Gastroesophageal sphincter (tissue), 4 donors: ENCODE data around the gene ATRN. TPM values are rescaled to one million over a fixed set of nuclear protein-coding genes. Genes with fewer than 3 reads are reported as not detected.

Experiments used
- ATAC-seq: fragments of 150-250 bp; one replicate; pipeline ENCODE4 v1.9.1; 2016; ENCODE audit warnings: mild to moderate bottlenecking, moderate library complexity
- H3K27ac ChIP-seq, 4 donors: fragments of 200-600 bp; sonication (generic) in 3 of 4; 1 replicate in 3 of 4; 2 replicates in 1 of 4; pipeline ENCODE4 v1.5.1; 2016 to 2019
- H3K27me3 ChIP-seq: fragments of 200-600 bp; sonication (generic); one replicate; pipeline ENCODE4 v1.5.1; 2019
- H3K36me3 ChIP-seq, 2 donors: fragments of 200-600 bp; sonication (generic); one replicate each; pipeline ENCODE4 v1.5.1; 2019; ENCODE audit warnings: control low read depth in 1 of 2
- H3K4me1 ChIP-seq, 3 donors: fragments of 200-600 bp; sonication (generic); 1 replicate in 2 of 3; 2 replicates in 1 of 3; pipeline ENCODE4 v1.5.1; 2016 to 2019; ENCODE audit warnings: control low read depth in 2 of 3
- H3K4me3 ChIP-seq, 2 donors: fragments of 200-600 bp; sonication (generic); one replicate each; pipeline ENCODE4 v1.5.1; 2019; ENCODE audit warnings: mild to moderate bottlenecking in 1 of 2, moderate library complexity in 1 of 2
- H3K9me3 ChIP-seq, 3 donors: fragments of 200-600 bp; sonication (generic); one replicate each; pipeline ENCODE4 v1.5.1; 2017 to 2019; ENCODE audit warnings: control low read depth in 2 of 3
- EP300 ChIP-seq: sonication (generic); formaldehyde crosslinking; IDR thresholded peaks from one replicate; pipeline ENCODE4 v1.6.1; 2017; ENCODE audit warnings: antibody characterized with exemption, mild to moderate bottlenecking
- POLR2A ChIP-seq, 2 donors: fragments of 450-650 bp; IDR thresholded peaks; one replicate each; pipeline ENCODE4 v1.6.1; 2017; ENCODE audit warnings: antibody characterized with exemption in 2 of 2, mild to moderate bottlenecking in 2 of 2, moderate library complexity in 1 of 2
- POLR2AphosphoS5 ChIP-seq: sonication (generic); formaldehyde crosslinking; IDR thresholded peaks from one replicate; pipeline ENCODE4 v1.6.1; 2017; ENCODE audit warnings: antibody characterized with exemption
- WGBS, 2 donors: methylation state at CpG; one replicate each; pipeline ENCODE4 v1.1.5; 2018; ENCODE audit warnings: low coverage in 1 of 2; 5-methylcytosine and 5-hydroxymethylcytosine counted together
- total RNA-seq, 4 donors: library from RNA; depleted of rRNA; stranded (reverse); fragments of >200 nt; gene quantifications; one replicate each; pipeline ENCODE4 v1.1.0, GENCODE V29; 2016
- TF ChIP-seq, protein P1 (sequence below), 4 experiments: fragments of 200-600 bp in 2 of 4; fragments of 450-650 bp in 2 of 4; sonication (generic) in 1 of 4; IDR thresholded peaks; one replicate each; pipeline ENCODE4 v1.5.1; 2017 to 2019; ENCODE audit warnings: antibody characterized with exemption in 4 of 4, mild to moderate bottlenecking in 2 of 4, moderate library complexity in 2 of 4

ATRN gene
- total RNA-seq, 4 donors from 2014 or later, result 16.7 to 22.2 (median 19.4) TPM

DNA sequence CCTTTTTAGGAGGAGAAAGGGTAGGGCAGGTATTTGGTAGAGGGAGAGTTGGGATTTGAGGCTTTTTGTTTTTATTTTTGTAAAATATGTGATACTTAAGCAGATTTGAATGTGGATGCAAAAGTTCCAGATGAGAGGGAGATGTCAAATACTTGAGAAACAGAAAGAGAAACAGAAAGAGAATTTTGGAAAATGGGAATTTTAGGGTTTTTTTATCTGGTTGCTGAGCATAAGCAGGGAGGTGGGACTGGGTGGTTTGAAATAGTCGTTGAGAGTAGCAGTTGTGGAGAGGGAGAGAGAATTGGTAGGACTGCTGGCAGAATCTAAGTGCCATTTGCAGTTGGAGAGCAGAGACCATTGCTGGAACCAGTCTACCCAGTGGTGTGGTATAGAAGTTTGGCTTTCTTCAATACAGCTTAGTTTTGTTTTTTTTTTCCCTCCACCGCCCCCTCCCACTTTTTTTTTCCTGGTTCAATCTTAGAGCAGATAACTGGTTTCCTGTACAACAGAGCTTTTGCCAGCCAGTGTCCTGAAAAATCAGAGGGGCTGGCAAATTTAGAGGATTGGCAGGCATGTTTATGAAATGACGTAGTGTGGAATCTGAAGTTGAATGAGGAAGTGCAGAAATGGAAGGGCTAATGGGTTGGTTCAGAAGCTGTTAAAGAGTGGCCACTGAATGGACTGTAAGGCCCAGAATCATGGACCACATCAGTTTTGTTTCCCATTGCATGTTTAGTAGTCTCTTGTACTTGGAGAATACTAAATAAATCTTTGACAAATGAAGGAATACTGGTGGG, 68.7 kb downstream of the ATRN start:
- Histone ChIP-seq H3K4me3 (no peak overlapping the region), H3K9me3 (no peaks in the 10 kb centered on the region), H3K27me3 (no peaks in the 10 kb centered on the region), H3K27ac (peak overlapping the region in 2 of 4 donors; percentile 13 to 22), H3K36me3 (peaks cover 0 to 38% of the 10 kb centered on the region in 2 donors), H3K4me1 (peaks cover 0 to 4% (median 0%) of the 10 kb centered on the region in 3 donors)
- ATAC-seq, result no peak
- 14 to 51% methylated on average over 2 to 3 of the region's 3 CpGs for WGBS, 2 donors
- no peak for TF ChIP-seq POLR2A (IDR thresholded peaks at IDR 0.05)
- no peak for TF ChIP-seq POLR2AphosphoS5
- TF ChIP-seq EP300, result no peak
- TF ChIP-seq, protein P1, sequence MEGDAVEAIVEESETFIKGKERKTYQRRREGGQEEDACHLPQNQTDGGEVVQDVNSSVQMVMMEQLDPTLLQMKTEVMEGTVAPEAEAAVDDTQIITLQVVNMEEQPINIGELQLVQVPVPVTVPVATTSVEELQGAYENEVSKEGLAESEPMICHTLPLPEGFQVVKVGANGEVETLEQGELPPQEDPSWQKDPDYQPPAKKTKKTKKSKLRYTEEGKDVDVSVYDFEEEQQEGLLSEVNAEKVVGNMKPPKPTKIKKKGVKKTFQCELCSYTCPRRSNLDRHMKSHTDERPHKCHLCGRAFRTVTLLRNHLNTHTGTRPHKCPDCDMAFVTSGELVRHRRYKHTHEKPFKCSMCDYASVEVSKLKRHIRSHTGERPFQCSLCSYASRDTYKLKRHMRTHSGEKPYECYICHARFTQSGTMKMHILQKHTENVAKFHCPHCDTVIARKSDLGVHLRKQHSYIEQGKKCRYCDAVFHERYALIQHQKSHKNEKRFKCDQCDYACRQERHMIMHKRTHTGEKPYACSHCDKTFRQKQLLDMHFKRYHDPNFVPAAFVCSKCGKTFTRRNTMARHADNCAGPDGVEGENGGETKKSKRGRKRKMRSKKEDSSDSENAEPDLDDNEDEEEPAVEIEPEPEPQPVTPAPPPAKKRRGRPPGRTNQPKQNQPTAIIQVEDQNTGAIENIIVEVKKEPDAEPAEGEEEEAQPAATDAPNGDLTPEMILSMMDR (IDR thresholded peaks at IDR 0.05), result no peak

DNA sequence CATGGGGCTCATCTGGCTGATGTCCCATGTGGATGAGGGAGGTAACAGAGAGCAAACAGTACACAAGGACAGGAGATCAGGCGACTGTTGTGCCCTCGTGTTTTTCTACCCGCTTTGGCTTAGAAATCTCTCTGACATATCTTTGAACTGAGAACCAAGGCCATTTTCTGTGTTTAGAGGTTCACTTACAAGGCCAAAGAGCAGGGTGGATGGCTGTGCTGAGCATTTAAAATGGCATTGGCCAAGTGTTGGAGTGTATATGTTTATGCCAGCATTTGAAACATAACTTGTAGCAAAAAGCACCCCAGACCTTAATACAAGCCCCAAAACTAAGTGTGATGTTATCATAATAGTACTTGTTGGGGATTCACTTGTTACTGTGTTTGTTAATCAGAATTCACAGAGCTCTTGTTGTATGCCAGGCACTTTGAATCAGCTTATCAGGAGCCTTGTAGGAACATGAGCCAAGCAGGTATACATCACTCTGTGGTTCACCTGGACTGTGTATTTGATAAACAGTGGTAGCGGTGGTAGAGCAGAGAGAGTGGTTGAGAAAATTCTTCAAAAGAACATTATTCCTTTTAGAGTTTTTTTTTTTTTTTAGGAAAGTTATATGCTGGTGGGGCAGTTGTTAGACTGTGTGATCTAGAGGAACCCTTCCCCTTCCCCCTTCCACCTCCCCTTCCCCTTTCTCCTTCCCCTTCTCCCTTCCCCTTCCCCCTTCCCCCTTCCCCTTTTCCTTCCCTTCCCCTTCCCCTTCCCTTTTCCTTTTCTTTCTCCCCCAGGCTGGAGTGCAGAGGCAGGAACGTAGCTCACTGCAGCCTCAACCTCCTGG, 71.3 kb downstream of the ATRN start:
- TF ChIP-seq, protein P1 (IDR thresholded peaks at IDR 0.05), result no peak
- TF ChIP-seq EP300 (no peak), POLR2AphosphoS5 (no peak), POLR2A (IDR thresholded peaks at IDR 0.05) (no peak)

DNA sequence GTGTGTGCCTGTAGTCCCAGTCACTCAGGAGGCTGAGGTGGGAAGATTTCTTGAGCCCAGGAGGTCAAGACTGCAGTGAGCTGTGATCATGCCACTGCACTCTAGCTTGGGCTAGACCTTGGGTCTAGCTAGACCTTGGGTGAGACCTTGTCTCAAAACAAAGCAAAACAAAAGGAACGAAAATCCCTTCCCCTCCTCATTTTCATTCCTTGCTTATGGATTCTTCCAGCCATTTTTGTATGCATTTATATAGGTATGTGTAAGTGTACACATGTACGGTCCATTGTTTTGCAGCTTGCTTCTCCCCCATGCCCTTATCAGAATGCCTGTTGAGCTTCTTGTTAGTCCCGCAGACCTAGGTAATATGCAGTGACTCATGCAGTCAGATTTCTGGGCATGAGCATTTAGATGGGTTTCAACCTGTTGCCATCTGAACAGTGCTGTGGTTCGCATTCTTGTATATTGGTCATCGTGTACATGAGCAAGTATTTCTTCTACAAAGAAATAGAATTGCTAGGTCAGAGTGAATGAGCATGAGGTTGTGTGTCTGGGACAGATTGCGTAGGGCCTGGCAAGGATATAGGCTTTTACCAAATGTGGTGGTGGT, 73.2 kb downstream of the ATRN start:
- Histone ChIP-seq H3K4me3 (no peak overlapping the region), H3K4me1 (peaks cover 0 to 4% (median 0%) of the 10 kb centered on the region in 3 donors), H3K27me3 (no peaks in the 10 kb centered on the region), H3K27ac (no peak overlapping the region), H3K36me3 (peaks cover 0 to 29% of the 10 kb centered on the region in 2 donors), H3K9me3 (no peaks in the 10 kb centered on the region)
- WGBS, 2 donors, result 96 to 100% methylated on average over 3 to 5 of the region's 6 CpGs
- ATAC-seq, result no peak
- TF ChIP-seq, protein P1 (IDR thresholded peaks at IDR 0.05), result no peak
- no peak for TF ChIP-seq POLR2AphosphoS5
- no peak for TF ChIP-seq POLR2A (IDR thresholded peaks at IDR 0.05)
- no peak for TF ChIP-seq EP300

More for the DNA sequence above, 71.3 kb downstream of the ATRN start:
- no peaks in the 10 kb centered on the region for H3K27me3 ChIP-seq
- 90 to 92% methylated on average over 4 to 5 of the region's 5 CpGs for WGBS, 2 donors
- H3K4me3 ChIP-seq, result no peak overlapping the region
- H3K36me3 ChIP-seq, result peaks cover 0 to 20% of the 10 kb centered on the region in 2 donors
- no peaks in the 10 kb centered on the region for H3K9me3 ChIP-seq
- no peak overlapping the region for H3K27ac ChIP-seq
- peaks cover 0 to 4% (median 0%) of the 10 kb centered on the region in 3 donors for H3K4me1 ChIP-seq
- ATAC-seq, result no peak

DNA sequence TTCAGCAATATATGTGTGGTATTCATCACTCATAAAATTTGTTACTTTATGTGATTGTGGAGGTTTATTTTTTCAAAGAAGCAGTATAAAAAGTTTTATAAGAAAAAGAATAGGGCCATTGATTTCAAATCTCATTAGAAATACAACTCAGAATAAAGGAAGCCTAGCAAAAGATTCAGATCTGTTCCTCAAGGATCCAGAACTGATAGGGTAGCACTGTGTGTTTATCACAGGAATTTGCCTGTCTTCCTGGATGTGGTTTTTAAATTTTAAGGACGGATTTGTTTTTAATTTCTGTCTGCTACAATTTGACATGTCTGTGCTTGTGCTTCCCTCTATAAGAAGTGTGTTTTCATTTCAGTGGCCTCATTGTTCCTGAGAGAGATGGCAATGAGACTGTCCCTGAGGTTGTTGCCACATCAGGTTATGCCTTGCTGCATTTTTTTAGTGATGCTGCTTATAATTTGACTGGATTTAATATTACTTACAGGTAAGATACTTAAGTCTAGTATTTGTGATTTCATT, 74.6 kb downstream of the ATRN start:
- H3K4me3 ChIP-seq, result no peak overlapping the region

More for the DNA sequence above, 74.6 kb downstream of the ATRN start:
- 75 to 92% methylated on average over 1 of the region's 1 CpG for WGBS, 2 donors
- TF ChIP-seq EP300, result no peak
- TF ChIP-seq POLR2A (IDR thresholded peaks at IDR 0.05), result no peak
- TF ChIP-seq, protein P1 (IDR thresholded peaks at IDR 0.05), result no peak
- no peak for TF ChIP-seq POLR2AphosphoS5
- ATAC-seq, result no peak
- H3K9me3 ChIP-seq, result no peaks in the 10 kb centered on the region
- H3K27ac ChIP-seq, result no peak overlapping the region
- peaks cover 0 to 40% of the 10 kb centered on the region in 2 donors for H3K36me3 ChIP-seq
- H3K4me1 ChIP-seq, result no peaks in the 10 kb centered on the region
- H3K27me3 ChIP-seq, result no peaks in the 10 kb centered on the region
